Forelimb muscle (tissue), 1 donor: ENCODE data around the gene PGAP3. TPM values are rescaled to one million over a fixed set of nuclear protein-coding genes. Genes with fewer than 3 reads are reported as not detected.

Experiments
- DNase-seq: peaks from one replicate; pipeline ENCODE4 v3.0.0-alpha.2; 2013; ENCODE audit warnings: low read depth
- polyA plus RNA-seq: library from polyadenylated mRNA; unstranded; fragments of 120-200 nt; gene quantifications from one replicate; pipeline ENCODE4 v1.2.1, GENCODE V29; 2013; ENCODE audit not compliant: insufficient read length

The PGAP3 gene
- polyA plus RNA-seq, 1 donor, result 19.2 TPM

DNA sequence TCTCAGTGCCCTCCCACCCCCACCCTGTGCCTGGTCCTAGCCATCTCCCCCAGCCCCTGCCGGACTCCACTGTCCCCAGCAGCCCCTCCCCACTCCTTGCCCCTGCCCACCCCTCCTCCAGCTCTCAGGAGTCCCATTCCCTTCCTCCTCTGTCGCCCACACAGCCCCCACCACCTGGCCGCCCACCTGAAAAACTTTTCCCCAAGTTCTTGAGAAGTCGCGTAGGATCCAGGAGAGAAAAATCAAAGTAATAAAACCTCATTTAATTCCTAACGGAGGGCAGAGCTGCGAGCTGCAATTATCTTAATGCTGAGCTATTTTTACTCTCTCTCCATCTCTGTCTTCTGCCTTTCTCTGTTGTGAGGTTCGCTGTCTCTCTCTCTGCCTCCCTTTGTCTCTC is 63.5 kb downstream of the PGAP3 start:
- DNase-seq, result no peak

DNA sequence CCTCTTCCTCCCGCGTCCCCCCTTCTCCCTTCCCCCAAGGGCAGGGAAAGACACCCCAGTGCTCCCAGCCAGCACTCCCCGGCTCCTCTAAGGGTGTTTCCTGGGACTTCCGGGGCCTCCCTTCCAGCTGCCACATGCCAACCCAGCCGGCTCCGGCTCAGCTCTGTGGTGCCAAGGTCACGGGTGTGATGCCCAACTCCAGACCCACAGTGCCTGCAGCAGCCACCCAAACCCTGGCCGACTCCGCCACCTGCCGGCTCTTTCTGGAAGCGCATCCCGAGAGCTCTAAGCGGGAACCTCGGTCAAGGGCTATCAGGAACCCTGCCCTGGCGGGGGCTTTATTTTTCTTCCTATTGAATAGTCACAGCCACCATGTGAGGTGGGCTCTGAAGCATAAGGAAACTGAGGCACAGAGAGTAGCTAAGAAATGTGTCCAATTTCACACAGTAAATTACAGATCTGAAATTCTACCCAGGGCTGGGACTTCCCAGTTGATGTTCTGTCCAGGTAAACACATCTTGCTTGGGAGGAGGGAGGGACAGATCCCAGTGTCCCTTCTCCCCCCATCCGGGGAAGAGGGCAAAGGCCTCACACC is 64.4 kb downstream of the PGAP3 start:
- DNase-seq, result no peak

DNA sequence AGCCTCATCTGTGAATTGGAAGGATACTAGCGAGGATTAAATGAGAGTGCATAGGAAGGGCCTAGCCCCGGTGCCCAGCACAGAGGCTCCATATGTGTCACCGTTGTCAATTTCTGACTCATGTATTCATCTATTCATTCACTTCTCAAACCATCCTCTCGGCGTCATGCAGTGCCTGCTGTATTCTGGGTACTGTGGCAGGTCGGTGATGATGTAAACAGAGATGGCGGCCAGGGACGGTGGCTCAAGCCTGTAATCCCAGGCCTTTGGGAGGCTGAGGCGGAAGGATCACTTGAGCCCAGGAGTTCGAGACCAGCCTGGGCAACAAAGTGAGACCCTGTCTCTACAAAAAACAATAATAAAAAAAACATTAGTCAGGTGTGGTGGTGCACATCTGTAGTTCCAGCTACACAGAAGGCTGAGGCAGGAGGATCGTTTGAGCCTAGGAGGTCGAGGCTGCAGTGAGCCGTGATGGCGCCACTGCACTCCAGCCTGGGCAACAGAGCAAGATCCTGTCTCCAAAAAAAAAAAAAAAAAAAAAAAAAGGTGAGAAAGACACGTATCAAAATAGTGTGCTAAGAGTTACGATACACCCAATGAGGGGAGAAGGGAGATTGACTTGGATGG is 65.4 kb downstream of the PGAP3 start:
- no peak for DNase-seq

DNA sequence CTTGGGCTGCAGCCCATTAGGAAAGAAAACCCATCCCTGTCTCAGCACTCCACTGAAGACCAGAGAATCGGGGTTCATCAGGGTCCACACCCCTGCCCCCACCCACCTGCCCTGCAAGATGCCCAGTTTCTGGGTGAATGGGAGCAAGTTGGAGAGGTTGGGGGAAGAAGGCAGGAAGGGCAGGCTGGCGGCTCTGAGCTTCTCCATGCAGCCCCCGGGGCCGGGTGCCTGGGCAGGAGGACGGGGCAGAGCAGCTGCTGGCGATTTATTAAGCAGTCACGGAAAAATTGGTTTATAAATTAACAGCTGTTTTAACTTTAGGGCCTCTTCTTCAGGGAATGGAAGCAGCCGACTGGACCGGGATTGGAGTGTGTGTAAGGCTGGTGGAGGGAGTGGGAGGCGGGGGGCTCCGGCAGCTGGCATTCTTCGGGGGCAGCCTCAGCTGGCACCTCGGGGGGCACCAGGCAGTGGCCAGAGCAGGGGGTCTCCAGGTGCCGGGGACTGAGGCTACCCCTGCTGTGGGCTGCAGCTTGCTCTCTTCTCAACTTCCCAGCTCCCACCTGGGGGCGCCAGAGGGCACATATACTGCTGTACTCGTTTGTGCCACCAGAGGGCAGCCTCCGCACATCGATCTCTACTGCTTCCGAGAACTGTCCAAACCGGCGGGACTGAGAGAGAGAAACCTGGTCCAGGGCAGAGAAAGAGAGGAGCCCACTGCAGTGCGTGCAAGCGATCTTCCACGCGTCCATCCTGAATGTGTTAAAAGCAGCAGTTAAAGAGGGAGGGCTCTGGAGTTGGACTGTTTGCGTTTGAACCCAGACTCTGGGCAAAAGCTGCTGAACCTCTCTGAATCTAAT is 66.1 kb downstream of the PGAP3 start:
- peak; percentile 48 for DNase-seq

Other genes with a start within 250 kb of the PGAP3 start
- 26.4 TPM for gene MED1, start 236.8 kb downstream of the PGAP3 start, polyA plus RNA-seq
- 29.6 TPM for gene CDK12, start 226.6 kb downstream of the PGAP3 start, polyA plus RNA-seq
- 0.05 TPM for gene NEUROD2, start 80.1 kb downstream of the PGAP3 start, polyA plus RNA-seq
- 1.0 TPM for gene PPP1R1B, start 61.1 kb downstream of the PGAP3 start, polyA plus RNA-seq
- 29.9 TPM for gene STARD3, start 50.9 kb downstream of the PGAP3 start, polyA plus RNA-seq
- gene TCAP, start 22.7 kb downstream of the PGAP3 start, polyA plus RNA-seq, result 399 TPM
- 4.8 TPM for gene PNMT, start 19.6 kb downstream of the PGAP3 start, polyA plus RNA-seq
- 121 TPM for gene ERBB2, start 12.0 kb upstream of the PGAP3 start, polyA plus RNA-seq
- gene MIEN1, start 42.5 kb upstream of the PGAP3 start, polyA plus RNA-seq, result 18.1 TPM
- gene GRB7, start 49.9 kb upstream of the PGAP3 start, polyA plus RNA-seq, result 0.51 TPM
- 0.22 TPM for gene IKZF3, start 176.3 kb upstream of the PGAP3 start, polyA plus RNA-seq
- not detected for gene ZPBP2, start 180.1 kb upstream of the PGAP3 start, polyA plus RNA-seq
- 11.6 TPM for gene GSDMB, start 230.6 kb upstream of the PGAP3 start, polyA plus RNA-seq
- gene ORMDL3, start 239.5 kb upstream of the PGAP3 start, polyA plus RNA-seq, result 38.8 TPM
- not detected for gene LRRC3C, start 239.7 kb upstream of the PGAP3 start, polyA plus RNA-seq